Stimulated activated CD4-positive, alpha-beta T cell treated with anti-CD3 and anti-CD28 coated beads, Interleukin-15, amount 100 ng/mL, for 1 hour (primary cell): ENCODE results near the gene CD320.
"Not testable (repeated sequence)": the region's sequence is repeated elsewhere in the genome, so short reads cannot be mapped to it uniquely, and the experiment has no call there.

Experiments
- DNase-seq, 2 donors: peaks; one replicate each; pipeline ENCODE4 v3.0.0-alpha.2; 2020; ENCODE audit warnings: low read depth in 1 of 2, low spot score in 1 of 2

Gene CD320

GRCh38 chr19:8307965-8308866, at the start of gene CD320:
CD320 (minus strand) TSS chr19:8308358; CDS start chr19:8308290, 68 bp downstream.
- DNase-seq, result peak; percentile 69 to 84

- DNase-seq, result no peak
Observed at GRCh38 chr19:8357007-8357521, 48.9 kb upstream of the CD320 start.

- DNase-seq, result no peak
Observed at GRCh38 chr19:8355631-8356402, 47.7 kb upstream of the CD320 start.

GRCh38 chr19:8352845-8353244, 44.7 kb upstream of the CD320 start:
- not testable (repeated sequence) for DNase-seq

GRCh38 chr19:8352134-8352827, 44.1 kb upstream of the CD320 start:
- no peak for DNase-seq

GRCh38 chr19:8349629-8350372, 41.6 kb upstream of the CD320 start:
- not testable (repeated sequence) for DNase-seq

GRCh38 chr19:8343483-8343844, 35.3 kb upstream of the CD320 start:
- no peak for DNase-seq

GRCh38 chr19:8342684-8343482, 34.7 kb upstream of the CD320 start, which contains the start of gene KANK3:
KANK3 (minus strand) TSS chr19:8343262; CDS start chr19:8337828, 5,434 bp downstream.
- DNase-seq, result peak; percentile 83 to 87

- DNase-seq, result no peak
Observed at GRCh38 chr19:8342316-8342683, 34.1 kb upstream of the CD320 start.

GRCh38 chr19:8341504-8341903, 33.3 kb upstream of the CD320 start:
- DNase-seq, result not testable (repeated sequence)

- DNase-seq, result no peak
Observed at GRCh38 chr19:8340341-8341096, 32.4 kb upstream of the CD320 start.

GRCh38 chr19:8338835-8339234, 30.7 kb upstream of the CD320 start:
- no peak for DNase-seq

- no peak for DNase-seq
Observed at GRCh38 chr19:8337728-8338127, 29.6 kb upstream of the CD320 start.

- no peak for DNase-seq
Observed at GRCh38 chr19:8336660-8337059, 28.5 kb upstream of the CD320 start.

- no peak for DNase-seq
Observed at GRCh38 chr19:8336072-8336569, 28.0 kb upstream of the CD320 start.

- no peak for DNase-seq
Observed at GRCh38 chr19:8335343-8336071, 27.3 kb upstream of the CD320 start.

GRCh38 chr19:8334458-8335342, 26.5 kb upstream of the CD320 start:
- no peak for DNase-seq
